ENCODE data around the gene KLHL22. TPM values are rescaled to one million over a fixed set of nuclear protein-coding genes. Genes with fewer than 3 reads are reported as not detected.

KLHL22 gene
- total and polyA plus RNA-seq, 2 experiments from 2014 or later = 23.6 to 38.0 TPM

DNA sequence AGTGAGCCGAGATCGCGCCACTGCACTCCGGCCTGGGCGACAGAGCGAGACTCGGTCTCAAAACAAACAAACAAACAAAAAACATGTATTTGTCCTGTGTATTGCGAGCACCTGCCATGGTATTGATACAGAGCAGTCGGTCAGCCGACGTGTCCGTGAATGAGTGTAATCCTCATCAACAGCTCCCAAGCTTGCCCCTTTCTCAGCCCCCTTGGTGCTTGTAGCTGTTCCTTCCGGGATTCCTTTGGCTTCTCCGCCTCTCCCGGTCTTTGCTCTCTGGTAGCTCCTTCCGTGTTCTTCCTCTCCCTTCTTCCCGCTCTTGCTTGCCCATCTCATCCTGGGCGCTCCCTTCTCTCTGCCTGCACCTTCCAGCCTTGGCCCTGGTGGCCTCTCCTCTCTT lies 90.7 kb downstream of the KLHL22 start:
- Histone ChIP-seq H3K79me2 (peaks cover 10% of the 10 kb centered on the region), H3K4me3 (no peak overlapping the region), H3K27me3 (no peaks in the 10 kb centered on the region), H2AFZ (no peak overlapping the region), H3K36me3 (replicated peaks; ENCODE audit: insufficient read depth, low read depth) (no peaks in the 10 kb centered on the region), H3K4me1 (ENCODE audit: insufficient read depth) (no peaks in the 10 kb centered on the region), H3K9me2 (replicated peaks; ENCODE audit: insufficient read depth) (no peaks in the 10 kb centered on the region), H3K27ac (no peak overlapping the region), H3K4me2 (no peak overlapping the region), H4K20me1 (ENCODE audit: insufficient read depth, poor library complexity, severe bottlenecking) (no peaks in the 10 kb centered on the region), H3K9me3 (ENCODE audit: low read depth) (no peaks in the 10 kb centered on the region)
- TF ChIP-seq CTCF (IDR thresholded peaks at IDR 0.05; ENCODE audit: poor library complexity) = no peak
- TF ChIP-seq EZH2 (IDR thresholded peaks at IDR 0.05; ENCODE audit: borderline replicate concordance) = no peak
- TF ChIP-seq EZH2phosphoT487 (IDR thresholded peaks at IDR 0.05; ENCODE audit: low read depth, severe bottlenecking, unreplicated experiment) = no peak
- DNase-seq (ENCODE audit: low spot score) = no peak
- 94% methylated on average over 18 of the region's 18 CpGs for WGBS (ENCODE audit: low lambda C conversion rate, missing lambda C conversion rate)

DNA sequence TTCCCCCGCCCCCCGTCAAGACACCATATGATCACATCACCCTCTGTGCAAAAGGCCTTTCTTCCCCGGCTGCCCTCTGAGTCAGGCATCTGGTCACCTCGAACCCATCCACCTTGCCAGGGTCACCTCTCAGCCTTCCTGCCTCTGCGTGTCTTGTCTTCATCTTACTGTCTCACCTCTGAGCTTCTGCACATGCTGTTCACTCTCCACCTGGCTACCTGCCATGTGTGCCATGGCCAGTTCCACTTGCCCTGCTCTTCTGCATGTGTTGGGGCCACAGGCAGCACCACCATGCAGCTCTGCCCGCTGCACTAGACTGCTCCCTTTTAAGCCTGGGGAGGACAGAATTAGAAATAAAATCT lies 91.8 kb downstream of the KLHL22 start:
- Histone ChIP-seq H3K4me2 (no peak overlapping the region), H3K79me2 (peaks cover 21% of the 10 kb centered on the region), H3K27me3 (no peaks in the 10 kb centered on the region), H4K20me1 (ENCODE audit: insufficient read depth, poor library complexity, severe bottlenecking) (no peaks in the 10 kb centered on the region), H3K27ac (no peak overlapping the region), H3K9me3 (ENCODE audit: low read depth) (no peaks in the 10 kb centered on the region), H3K36me3 (replicated peaks; ENCODE audit: insufficient read depth, low read depth) (no peaks in the 10 kb centered on the region), H2AFZ (no peak overlapping the region), H3K9me2 (replicated peaks; ENCODE audit: insufficient read depth) (no peaks in the 10 kb centered on the region), H3K4me1 (ENCODE audit: insufficient read depth) (no peaks in the 10 kb centered on the region), H3K4me3 (no peak overlapping the region)
- TF ChIP-seq EZH2phosphoT487 (IDR thresholded peaks at IDR 0.05; ENCODE audit: low read depth, severe bottlenecking, unreplicated experiment) = no peak
- TF ChIP-seq CTCF (IDR thresholded peaks at IDR 0.05; ENCODE audit: poor library complexity) = no peak
- TF ChIP-seq EZH2 (IDR thresholded peaks at IDR 0.05; ENCODE audit: borderline replicate concordance) = no peak
- DNase-seq (ENCODE audit: low spot score) = no peak
- 87% methylated on average over 6 of the region's 6 CpGs for WGBS (ENCODE audit: low lambda C conversion rate, missing lambda C conversion rate)

DNA sequence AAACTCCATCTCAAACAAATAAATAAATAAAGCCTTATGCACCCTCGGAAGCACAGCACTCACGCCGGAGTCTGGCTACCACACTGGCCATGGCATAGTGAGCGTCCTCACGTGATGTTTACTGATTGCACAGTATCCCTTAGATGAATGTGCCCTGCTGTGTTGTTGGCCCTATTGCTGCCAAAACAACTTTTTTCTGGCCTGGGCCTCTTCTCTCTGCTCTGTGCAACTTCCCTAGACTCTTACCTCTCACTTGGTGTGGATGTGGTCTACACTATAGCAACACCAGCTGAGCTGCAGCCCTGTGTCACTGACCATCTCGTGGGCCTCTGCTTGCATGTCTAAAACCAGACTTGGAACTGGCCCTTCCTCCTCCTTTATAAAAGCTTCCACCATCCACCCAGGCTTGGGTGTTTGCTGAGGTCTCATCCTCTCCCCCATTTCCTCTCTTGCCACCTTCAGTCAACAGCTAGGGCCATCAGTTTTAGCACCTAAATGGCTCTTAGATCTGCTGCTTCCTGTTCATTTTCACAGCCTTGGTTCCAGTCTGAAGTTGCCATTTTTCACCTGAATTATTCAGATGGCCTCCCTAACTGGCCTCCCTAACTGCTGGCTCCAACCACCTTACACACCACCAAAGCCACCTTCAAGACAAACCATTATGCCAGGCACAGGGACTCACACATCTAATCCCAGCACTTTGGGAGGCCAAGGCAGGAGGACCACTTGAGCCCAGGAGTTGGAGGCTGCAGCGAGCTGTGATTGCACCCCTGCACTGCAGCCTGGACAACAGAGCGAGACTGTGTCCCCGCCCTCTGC lies 92.4 kb downstream of the KLHL22 start:
- DNase-seq (ENCODE audit: low spot score) = no peak
- WGBS (ENCODE audit: low lambda C conversion rate, missing lambda C conversion rate) = 94% methylated on average over 7 of the region's 9 CpGs
- Histone ChIP-seq H2AFZ (no peak overlapping the region), H3K4me2 (no peak overlapping the region), H3K27me3 (no peaks in the 10 kb centered on the region), H3K79me2 (peaks cover 27% of the 10 kb centered on the region), H3K9me2 (replicated peaks; ENCODE audit: insufficient read depth) (no peaks in the 10 kb centered on the region), H4K20me1 (ENCODE audit: insufficient read depth, poor library complexity, severe bottlenecking) (no peaks in the 10 kb centered on the region), H3K36me3 (replicated peaks; ENCODE audit: insufficient read depth, low read depth) (no peaks in the 10 kb centered on the region), H3K9me3 (ENCODE audit: low read depth) (no peaks in the 10 kb centered on the region), H3K4me3 (no peak overlapping the region), H3K27ac (no peak overlapping the region), H3K4me1 (ENCODE audit: insufficient read depth) (no peaks in the 10 kb centered on the region)
- TF ChIP-seq EZH2phosphoT487 (IDR thresholded peaks at IDR 0.05; ENCODE audit: low read depth, severe bottlenecking, unreplicated experiment) (no peak), EZH2 (IDR thresholded peaks at IDR 0.05; ENCODE audit: borderline replicate concordance) (no peak), CTCF (IDR thresholded peaks at IDR 0.05; ENCODE audit: poor library complexity) (no peak)

All from hepatocyte (in vitro differentiated cells).